Activated CD8-positive, alpha-beta memory T cell treated with anti-CD3 and anti-CD28 coated beads, Interleukin-2, amount 50 U/mL, for 24 hours (primary cell): ENCODE data around the gene INTS2.
"Not testable (repeated sequence)": the region's sequence is repeated elsewhere in the genome, so short reads cannot be mapped to it uniquely, and the experiment has no call there.

Experiments used
- DNase-seq: peaks from one replicate; pipeline ENCODE4 v3.0.0-alpha.2; 2020; ENCODE audit errors: extremely low read depth

The INTS2 gene

DNA sequence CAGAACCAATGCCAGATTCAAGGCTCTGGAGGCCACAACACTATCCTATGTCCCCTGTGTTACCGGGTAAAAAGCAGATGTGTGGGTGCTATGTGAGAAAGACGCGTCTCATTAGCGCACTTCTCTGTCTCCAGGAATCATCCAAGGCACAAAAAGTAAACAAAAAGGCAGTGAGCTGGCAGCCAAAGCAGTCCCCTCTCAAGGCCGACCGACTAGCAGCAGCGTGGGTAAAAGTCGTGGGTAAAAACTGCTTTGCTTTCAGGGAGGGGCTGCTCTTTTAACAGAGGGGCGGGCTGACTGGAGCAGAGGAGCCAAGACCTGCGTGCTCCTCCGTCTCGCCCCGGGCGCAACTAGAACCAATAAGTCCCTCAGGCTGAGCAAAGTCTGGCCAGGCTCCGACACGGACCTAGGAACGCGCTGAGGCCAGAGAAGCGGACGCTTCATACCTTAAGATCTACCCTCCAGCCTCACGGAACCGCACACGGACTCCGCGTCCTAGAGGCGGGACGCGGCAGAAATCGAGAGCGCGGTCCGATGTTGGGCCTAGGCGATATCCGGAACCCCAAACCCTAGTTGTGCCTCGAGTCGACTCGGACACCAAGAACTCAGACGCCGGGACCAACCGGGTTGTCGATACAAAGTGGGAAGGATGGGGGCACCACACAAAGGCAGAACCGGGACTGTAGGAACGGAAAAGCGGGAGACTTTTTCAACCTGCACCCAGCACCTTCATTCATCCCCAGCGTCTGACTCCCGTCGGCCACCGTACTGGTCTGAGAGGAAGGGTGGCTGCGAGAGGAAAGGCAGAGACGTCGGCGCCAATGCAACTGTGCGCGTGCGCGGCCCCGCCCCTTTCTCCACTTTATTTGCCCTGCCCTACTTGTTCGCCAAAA is at the start of gene INTS2:
Gene INTS2, minus strand, starts transcription at position 775 of the 893 bp plus-strand sequence. CDS start 1,338 bp downstream, outside the sequence.
- peak; percentile 83 for DNase-seq

GRCh38 chr17:61974115-61974514 is 46.3 kb upstream of the INTS2 start:
- DNase-seq, result no peak

- no peak for DNase-seq
Observed at GRCh38 chr17:61972311-61972710, 44.5 kb upstream of the INTS2 start.

DNA sequence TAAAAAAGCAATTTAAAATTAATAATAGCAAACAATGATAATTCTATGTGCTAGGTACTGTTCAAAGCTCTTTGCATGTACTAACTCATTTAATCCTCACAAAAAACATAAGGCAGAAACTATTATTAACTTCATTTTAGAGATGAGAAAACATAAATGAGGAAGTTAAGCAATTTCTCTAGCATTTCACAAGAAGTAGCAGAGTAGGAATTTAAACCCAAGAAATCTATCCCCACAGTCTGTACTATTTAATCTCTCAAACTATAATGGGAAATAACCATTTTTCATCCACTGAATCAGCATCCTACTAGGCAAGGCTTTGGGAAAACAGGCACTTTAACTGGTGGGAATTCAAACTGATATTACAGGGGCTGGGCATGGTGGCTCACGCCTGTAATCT is 42.2 kb upstream of the INTS2 start:
- DNase-seq, result no peak

- no peak for DNase-seq
Observed at GRCh38 chr17:61968757-61969156, 41.0 kb upstream of the INTS2 start.

- DNase-seq, result no peak
Observed at GRCh38 chr17:61967729-61968128, 39.9 kb upstream of the INTS2 start.

- no peak for DNase-seq
Observed at GRCh38 chr17:61966191-61966590, 38.4 kb upstream of the INTS2 start.

- no peak for DNase-seq
Observed at GRCh38 chr17:61955619-61956018, 27.8 kb upstream of the INTS2 start.

GRCh38 chr17:61947367-61948078 is 19.7 kb upstream of the INTS2 start:
- DNase-seq, result no peak

- DNase-seq, result no peak
Observed at GRCh38 chr17:61946359-61946758, 18.6 kb upstream of the INTS2 start.

GRCh38 chr17:61943117-61943516 is 15.3 kb upstream of the INTS2 start:
- DNase-seq, result no peak

DNA sequence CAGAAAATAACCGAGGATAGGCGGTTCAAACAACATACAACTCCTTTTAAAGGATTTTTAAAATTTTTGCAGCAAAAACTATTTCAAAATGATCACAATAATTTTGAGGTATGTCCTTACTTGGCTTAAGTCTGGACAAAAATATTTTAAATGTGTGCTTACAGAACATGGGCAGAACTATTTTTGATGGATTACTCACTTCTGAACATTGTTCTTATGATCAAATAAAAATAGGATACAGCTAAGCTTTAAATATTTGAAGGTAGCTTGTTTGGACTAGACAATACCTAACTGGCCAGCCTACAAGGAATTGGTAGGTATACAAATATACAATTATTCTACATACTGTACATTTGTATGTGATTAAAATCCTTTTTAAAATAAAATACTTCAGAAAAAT is 14.3 kb upstream of the INTS2 start:
- DNase-seq, result no peak

- no peak for DNase-seq
Observed at GRCh38 chr17:61928101-61928436, 287 bp upstream of the INTS2 start.

- DNase-seq, result no peak
Observed at GRCh38 chr17:61926826-61927207, 965 bp downstream of the INTS2 start.

GRCh38 chr17:61915162-61915561 is 12.6 kb downstream of the INTS2 start:
- not testable (repeated sequence) for DNase-seq

GRCh38 chr17:61908292-61909037 is 19.3 kb downstream of the INTS2 start:
- no peak for DNase-seq

DNA sequence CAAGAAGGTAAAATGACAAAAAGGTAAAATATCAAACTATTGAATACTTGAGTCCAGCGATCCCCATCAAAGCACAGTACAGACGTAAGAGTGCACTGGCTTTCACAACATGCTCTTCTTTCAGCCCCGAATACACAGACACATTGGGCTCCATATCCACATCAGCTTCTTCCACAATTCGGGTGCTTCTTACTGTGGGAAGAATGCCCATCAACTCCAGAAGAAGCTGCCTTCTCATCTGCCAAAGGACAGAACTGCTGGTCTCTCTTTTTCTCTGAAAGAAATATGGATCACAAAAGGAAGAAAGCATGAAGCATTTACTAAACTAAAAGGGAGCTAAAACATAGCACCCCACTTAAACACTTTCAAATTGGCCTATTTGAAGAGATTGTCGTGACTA is 20.4 kb downstream of the INTS2 start:
- no peak for DNase-seq

DNA sequence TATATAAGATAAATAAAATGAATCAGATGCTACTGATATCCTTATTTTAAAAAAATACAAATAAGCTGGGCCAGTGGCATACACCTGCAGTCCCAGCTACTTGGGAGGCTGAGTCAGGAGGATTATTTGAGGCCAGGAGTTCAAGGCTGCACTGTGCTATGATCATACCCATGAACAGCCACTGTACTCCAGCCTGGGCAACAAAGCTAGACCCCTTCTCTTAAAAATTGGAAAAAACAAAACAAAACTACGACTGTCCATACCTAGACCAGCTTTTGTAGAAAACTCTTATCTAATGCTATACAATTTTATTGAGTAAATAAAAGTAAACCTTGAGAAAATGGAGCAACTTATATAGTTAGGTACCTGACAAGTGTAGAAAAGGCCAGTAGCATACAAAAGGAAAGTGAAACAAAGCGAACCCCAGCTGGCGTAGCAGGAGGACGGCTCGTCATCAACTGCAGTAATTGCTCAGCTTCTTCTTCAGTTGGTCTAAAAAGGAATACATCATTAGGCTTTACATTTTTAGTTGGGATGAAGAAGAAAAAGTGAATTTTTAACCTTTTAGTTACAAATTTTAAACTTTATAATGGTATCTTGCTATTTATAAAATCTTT is 23.6 kb downstream of the INTS2 start:
- no peak for DNase-seq

- no peak for DNase-seq
Observed at GRCh38 chr17:61903251-61903650, 24.5 kb downstream of the INTS2 start.

- DNase-seq, result no peak
Observed at GRCh38 chr17:61897548-61898180, 30.1 kb downstream of the INTS2 start.

GRCh38 chr17:61895391-61895790 is 32.4 kb downstream of the INTS2 start:
- no peak for DNase-seq

- DNase-seq, result not testable (repeated sequence)
Observed at GRCh38 chr17:61894310-61894709, 33.5 kb downstream of the INTS2 start.
